Neural crest cell (in vitro differentiated cells): ENCODE data around the gene TASL. TPM values are rescaled to one million over a fixed set of nuclear protein-coding genes. Genes with fewer than 3 reads are reported as not detected.
"Not testable (repeated sequence)": the region's sequence is repeated elsewhere in the genome, so short reads cannot be mapped to it uniquely, and the experiment has no call there.

ENCODE experiments used
- DNase-seq: peaks from one replicate; pipeline ENCODE4 v3.0.0; 2021; ENCODE audit warnings: low read depth, mixed read lengths, low spot score
- H3K27ac Mint-ChIP-seq: one replicate; pipeline ENCODE4 v1.8.0; 2021; ENCODE audit warnings: mild to moderate bottlenecking, mixed read lengths; ENCODE audit not compliant: unreplicated experiment
- H3K27me3 Mint-ChIP-seq: 2 replicates; pipeline ENCODE4 v1.8.0; 2021; ENCODE audit warnings: low read depth, mild to moderate bottlenecking, mixed read lengths
- H3K36me3 Mint-ChIP-seq: 2 replicates; pipeline ENCODE4 v1.8.0; 2021; ENCODE audit warnings: low read depth, mild to moderate bottlenecking, mixed read lengths
- H3K4me1 Mint-ChIP-seq: 2 replicates; pipeline ENCODE4 v1.8.0; 2021; ENCODE audit warnings: mixed read lengths
- H3K4me3 Mint-ChIP-seq: one replicate; pipeline ENCODE4 v1.8.0; 2021; ENCODE audit warnings: mild to moderate bottlenecking, mixed read lengths
- H3K9me3 Mint-ChIP-seq: 2 replicates; pipeline ENCODE4 v1.8.0; 2021; ENCODE audit warnings: mixed read lengths
- CTCF ChIP-seq: fragments of 200-600 bp; sonication (generic); conservative IDR thresholded peaks from 2 replicates; pipeline ENCODE4 v1.5.0; 2021; ENCODE audit warnings: antibody characterized with exemption, mild to moderate bottlenecking
- total RNA-seq: library from RNA; stranded (reverse); gene quantifications from 2 replicates; pipeline ENCODE4 v1.2.1, GENCODE V29; 2021

TASL gene
- total RNA-seq, 1 donor from 2014 or later: not detected

GRCh38 chrX:30607155-30607554 is 29.6 kb upstream of the TASL start:
- H3K4me3 Mint-ChIP-seq: no peak overlapping the region
- H3K27me3 Mint-ChIP-seq: no peaks in the 10 kb centered on the region
- H3K4me1 Mint-ChIP-seq: no peaks in the 10 kb centered on the region
- TF ChIP-seq CTCF: no peak
- H3K9me3 Mint-ChIP-seq: peaks cover 6% of the 10 kb centered on the region
- peaks cover 2% of the 10 kb centered on the region for H3K36me3 Mint-ChIP-seq
- H3K27ac Mint-ChIP-seq: no peak overlapping the region
- no peak for DNase-seq

GRCh38 chrX:30600269-30601176 is 23.0 kb upstream of the TASL start:
- not testable (repeated sequence) for H3K27me3 Mint-ChIP-seq, DNase-seq, H3K4me3 Mint-ChIP-seq, H3K4me1 Mint-ChIP-seq, H3K27ac Mint-ChIP-seq, H3K36me3 Mint-ChIP-seq, H3K9me3 Mint-ChIP-seq

- Mint-ChIP-seq H3K27ac (no peak overlapping the region), H3K9me3 (no peaks in the 10 kb centered on the region), H3K27me3 (peaks cover 2% of the 10 kb centered on the region), H3K36me3 (no peaks in the 10 kb centered on the region), H3K4me1 (no peaks in the 10 kb centered on the region), H3K4me3 (no peak overlapping the region)
- TF ChIP-seq CTCF: no peak
- no peak for DNase-seq
Observed at GRCh38 chrX:30597216-30598012, 19.8 kb upstream of the TASL start.

GRCh38 chrX:30593440-30594200 is 16.1 kb upstream of the TASL start:
- H3K36me3 Mint-ChIP-seq: no peaks in the 10 kb centered on the region
- no peaks in the 10 kb centered on the region for H3K4me1 Mint-ChIP-seq
- DNase-seq: no peak
- H3K27me3 Mint-ChIP-seq: peaks cover 2% of the 10 kb centered on the region
- no peak for TF ChIP-seq CTCF
- no peaks in the 10 kb centered on the region for H3K9me3 Mint-ChIP-seq
- H3K4me3 Mint-ChIP-seq: no peak overlapping the region
- no peak overlapping the region for H3K27ac Mint-ChIP-seq

- no peaks in the 10 kb centered on the region for H3K4me1 Mint-ChIP-seq
- TF ChIP-seq CTCF: no peak
- H3K4me3 Mint-ChIP-seq: no peak overlapping the region
- H3K9me3 Mint-ChIP-seq: no peaks in the 10 kb centered on the region
- H3K27ac Mint-ChIP-seq: no peak overlapping the region
- no peak for DNase-seq
- peaks cover 2% of the 10 kb centered on the region for H3K27me3 Mint-ChIP-seq
- H3K36me3 Mint-ChIP-seq: no peaks in the 10 kb centered on the region
Observed at GRCh38 chrX:30592831-30593230, 15.3 kb upstream of the TASL start.
